Choroid plexus epithelial cell (primary cell): ENCODE data around the gene INO80E.
"Not testable (repeated sequence)": the region's sequence is repeated elsewhere in the genome, so short reads cannot be mapped to it uniquely, and the experiment has no call there.

Experiments used
- DNase-seq: peaks from one replicate; pipeline ENCODE4 v3.0.0-alpha.2; 2010; ENCODE audit warnings: low read depth
- H3K4me3 ChIP-seq: 2 replicates; pipeline ENCODE4 v1.5.1; 2011; ENCODE audit warnings: low read depth, mild to moderate bottlenecking, control low read depth, low read length, moderate library complexity
- TF ChIP-seq, protein P1 (sequence below): conservative IDR thresholded peaks from 2 replicates; pipeline ENCODE4 v1.5.1; 2011; ENCODE audit warnings: low read depth, mild to moderate bottlenecking, control low read depth, inconsistent platforms, low read length, moderate library complexity

Gene INO80E

DNA sequence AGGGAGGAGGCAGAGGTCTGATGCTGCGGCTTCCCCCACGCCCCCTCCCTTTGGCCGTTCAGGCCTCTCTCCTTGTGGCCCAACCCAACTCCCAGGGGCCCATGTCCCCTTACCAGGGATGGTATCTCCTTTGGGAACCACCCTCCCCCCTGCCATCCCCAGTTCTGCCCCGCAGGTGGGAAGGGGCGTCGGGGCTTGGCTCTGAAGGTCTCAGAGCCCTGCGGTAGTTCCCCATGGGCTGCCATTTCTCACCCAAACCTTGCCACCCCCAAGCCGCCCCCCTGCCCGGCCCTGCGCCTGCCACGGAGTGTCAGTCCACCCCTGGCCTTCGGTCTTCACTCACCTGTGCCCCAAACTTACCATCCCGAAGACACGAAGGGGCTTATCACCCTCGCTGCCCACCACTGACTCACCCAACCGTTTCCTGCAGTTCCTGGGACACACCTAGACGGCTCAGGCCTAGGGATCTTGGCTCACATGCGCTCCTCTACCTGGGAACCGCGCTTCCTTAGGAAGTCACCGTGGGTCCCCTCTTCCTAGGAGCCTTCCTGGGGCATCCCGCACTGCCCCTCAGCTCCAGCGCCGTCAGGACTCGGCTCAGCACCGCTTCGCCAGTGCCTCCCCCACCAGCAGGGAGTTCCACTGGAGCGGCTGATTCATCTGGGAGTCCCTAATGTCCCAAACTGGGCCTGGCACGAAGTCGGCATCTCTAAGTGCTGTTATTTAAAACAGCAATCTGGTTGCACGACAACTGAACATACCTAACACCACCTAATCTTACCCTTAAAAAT is 15.9 kb downstream of the INO80E start:
- TF ChIP-seq, protein P1, sequence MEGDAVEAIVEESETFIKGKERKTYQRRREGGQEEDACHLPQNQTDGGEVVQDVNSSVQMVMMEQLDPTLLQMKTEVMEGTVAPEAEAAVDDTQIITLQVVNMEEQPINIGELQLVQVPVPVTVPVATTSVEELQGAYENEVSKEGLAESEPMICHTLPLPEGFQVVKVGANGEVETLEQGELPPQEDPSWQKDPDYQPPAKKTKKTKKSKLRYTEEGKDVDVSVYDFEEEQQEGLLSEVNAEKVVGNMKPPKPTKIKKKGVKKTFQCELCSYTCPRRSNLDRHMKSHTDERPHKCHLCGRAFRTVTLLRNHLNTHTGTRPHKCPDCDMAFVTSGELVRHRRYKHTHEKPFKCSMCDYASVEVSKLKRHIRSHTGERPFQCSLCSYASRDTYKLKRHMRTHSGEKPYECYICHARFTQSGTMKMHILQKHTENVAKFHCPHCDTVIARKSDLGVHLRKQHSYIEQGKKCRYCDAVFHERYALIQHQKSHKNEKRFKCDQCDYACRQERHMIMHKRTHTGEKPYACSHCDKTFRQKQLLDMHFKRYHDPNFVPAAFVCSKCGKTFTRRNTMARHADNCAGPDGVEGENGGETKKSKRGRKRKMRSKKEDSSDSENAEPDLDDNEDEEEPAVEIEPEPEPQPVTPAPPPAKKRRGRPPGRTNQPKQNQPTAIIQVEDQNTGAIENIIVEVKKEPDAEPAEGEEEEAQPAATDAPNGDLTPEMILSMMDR = no peak
- H3K4me3 ChIP-seq = no peak overlapping the region
- DNase-seq = no peak

DNA sequence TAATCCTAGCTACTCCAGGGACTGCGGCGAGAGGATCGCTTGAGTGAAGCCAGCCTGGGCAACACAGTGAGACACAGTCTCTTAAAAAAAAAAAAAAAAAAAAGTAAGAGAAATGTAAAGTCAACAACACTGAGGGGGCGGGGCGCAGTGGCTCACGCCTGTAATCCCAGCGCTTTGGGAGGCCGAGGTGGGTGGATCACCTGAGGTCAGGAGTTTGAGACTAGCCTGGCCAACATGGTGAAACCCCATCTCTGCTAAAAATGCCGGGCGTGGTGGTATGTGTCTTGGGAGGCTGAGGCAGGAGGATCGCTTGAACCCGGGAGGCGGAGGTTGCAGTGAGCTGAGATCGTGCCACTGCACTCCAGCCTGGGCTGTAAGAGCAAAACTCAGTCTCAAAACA is 16.6 kb downstream of the INO80E start:
- not testable (repeated sequence) for H3K4me3 ChIP-seq, DNase-seq

DNA sequence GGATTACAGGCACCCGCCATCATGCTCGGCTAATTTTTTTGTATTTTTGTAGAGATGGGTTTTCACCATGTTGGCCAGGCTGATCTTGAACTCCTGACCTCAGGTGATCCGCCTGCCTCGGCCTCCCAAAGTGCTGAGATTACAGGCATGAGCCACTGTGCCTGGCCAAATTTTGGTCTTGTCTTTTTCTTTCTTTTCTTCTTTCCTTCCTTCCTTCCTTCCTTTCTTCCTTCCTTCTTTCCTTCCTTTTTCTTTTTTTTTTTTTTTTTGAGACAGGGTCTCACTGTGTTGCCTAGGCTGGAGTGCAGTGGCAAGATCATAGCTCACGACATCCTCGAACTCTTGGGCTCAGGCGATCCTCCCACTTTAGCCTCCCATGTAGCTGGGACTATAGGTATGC is 19.4 kb downstream of the INO80E start:
- not testable (repeated sequence) for DNase-seq

DNA sequence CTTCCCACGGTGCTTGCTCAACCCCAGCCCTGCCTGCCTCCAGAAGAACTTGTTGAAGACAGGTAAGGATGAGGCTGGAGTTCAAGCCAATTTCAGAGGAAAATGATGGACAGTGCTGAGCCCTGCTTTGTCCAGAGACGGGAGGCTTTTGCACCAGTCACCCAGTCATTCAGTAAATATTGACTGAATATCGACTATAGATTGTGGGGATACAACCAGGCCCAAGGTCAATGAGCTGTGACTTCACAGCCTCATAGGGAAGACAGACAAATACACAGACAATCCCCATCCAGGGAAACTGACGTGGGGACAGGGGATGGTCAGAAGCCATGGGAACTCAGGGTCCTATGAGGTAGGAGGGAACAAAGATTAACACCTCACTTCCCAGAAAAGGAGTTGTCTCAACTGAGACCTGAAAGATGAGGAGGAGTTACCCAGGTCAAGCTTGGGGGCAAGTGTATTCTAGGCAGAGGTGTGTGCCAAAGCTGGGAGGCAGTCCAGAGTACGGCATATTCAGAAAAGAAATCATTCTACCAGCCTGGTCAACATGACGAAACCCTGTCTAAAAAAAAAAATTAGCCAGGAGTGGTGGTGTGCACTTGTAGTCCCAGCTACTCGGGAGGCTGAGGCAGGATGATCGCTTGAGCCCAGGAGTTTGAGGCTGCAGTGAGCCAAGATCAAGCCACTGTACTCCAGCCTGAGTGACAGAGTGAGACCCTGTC is 20.7 kb downstream of the INO80E start:
- TF ChIP-seq, protein P1 = no peak
- no peak overlapping the region for H3K4me3 ChIP-seq
- no peak for DNase-seq

More for the DNA sequence above, 19.4 kb downstream of the INO80E start:
- not testable (repeated sequence) for H3K4me3 ChIP-seq

DNA sequence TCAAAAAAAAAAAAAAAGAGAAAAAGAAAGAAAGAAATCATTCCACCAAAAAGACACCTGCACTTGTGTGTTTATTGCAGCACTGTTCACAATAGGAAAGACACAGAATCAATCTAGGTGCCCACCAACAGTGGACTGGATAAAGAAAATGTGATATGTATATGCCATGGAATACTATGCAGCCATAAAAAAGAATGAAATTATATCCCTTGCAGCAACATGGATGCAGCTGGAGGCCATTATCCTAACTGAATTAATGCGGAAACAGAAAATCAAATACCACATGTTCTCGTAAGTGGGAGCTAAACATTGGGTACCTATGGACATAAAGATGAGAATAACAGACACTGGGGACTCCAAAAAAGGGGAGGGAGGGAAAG is 21.2 kb downstream of the INO80E start:
- no peak overlapping the region for H3K4me3 ChIP-seq
- TF ChIP-seq, protein P1 = no peak
- no peak for DNase-seq

DNA sequence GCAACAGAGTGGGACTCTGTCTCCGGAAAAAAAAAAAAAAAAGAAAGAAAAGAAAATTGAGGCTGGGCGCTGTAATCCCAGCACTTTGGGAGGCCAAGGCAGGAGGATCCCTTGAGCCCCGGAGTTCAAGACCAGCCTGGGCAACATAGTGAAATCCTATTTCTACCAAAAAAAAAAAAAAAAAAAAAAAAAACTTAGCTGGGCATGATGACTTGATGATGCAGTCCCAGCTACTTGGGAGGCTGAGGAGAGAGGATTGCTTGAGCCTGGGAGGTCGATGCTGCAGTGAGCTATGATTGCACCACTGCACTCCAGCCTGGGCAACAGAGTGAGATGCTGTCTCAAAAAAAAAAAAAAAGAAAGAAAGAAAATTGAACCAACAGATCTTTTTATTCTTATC is 21.9 kb downstream of the INO80E start:
- H3K4me3 ChIP-seq, DNase-seq: not testable (repeated sequence)

DNA sequence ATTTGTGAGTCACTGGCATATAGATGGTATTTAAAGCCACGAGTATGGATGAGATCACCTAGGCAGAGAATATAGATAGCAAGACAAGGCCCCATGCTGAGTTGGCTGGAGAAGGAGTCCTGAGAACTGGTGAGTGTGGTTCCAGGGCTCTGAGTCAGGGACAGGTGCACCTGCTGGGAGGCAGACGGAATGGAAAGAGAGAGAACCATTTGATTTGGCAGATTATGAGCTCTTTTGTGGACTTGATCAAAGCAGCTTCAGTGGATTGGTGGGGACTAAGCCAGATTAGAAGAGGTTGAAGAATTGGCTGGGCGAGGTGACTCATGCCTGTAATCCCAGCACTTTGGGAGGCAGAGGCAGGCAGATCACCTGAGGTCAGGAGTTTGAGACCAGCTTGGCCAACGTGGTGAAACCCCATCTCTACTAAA is 22.7 kb downstream of the INO80E start:
- H3K4me3 ChIP-seq = no peak overlapping the region
- peak; percentile 34 for DNase-seq
- TF ChIP-seq, protein P1 = no peak

DNA sequence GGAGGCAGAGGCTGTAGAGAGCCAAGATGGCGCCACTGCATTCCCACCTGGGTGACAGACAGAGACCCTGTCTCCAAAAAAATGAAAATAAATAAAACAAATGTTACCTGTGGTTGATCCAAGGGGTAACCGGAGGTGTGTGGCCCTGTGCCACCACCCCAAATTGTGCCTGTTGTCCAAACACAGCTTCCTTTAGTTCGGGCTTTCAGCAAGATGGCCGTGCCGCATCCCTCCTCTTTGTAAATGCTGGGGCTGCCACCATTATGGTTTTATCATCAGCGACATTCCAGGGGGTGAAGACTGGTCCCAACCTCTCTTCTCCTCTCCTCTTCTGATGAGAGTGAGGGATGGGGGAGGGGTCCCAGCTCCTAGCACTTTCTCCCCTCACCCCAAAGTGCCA is 26.8 kb downstream of the INO80E start, which contains the start of gene C16orf92:
TSS of gene C16orf92 (plus strand) at position 312 of the 400 bp plus-strand sequence. CDS start 143 bp downstream, outside the sequence.
- TF ChIP-seq, protein P1 = no peak
- H3K4me3 ChIP-seq = no peak within 1 kb of the TSS
- no peak for DNase-seq
